Esophagus muscularis mucosa (tissue), 3 donors: ENCODE results near the gene SH3BP5.

ENCODE experiments used
- CTCF ChIP-seq, 3 experiments: fragments of 200-600 bp in 2 of 3; fragments of 450-650 bp in 1 of 3; sonication (generic) in 2 of 3; IDR thresholded peaks; one replicate each; pipeline ENCODE4 v1.5.1; 2017 to 2019; ENCODE audit warnings: antibody characterized with exemption in 3 of 3, mild to moderate bottlenecking in 2 of 3, moderate library complexity in 1 of 3
- POLR2A ChIP-seq: fragments of 450-650 bp; IDR thresholded peaks from one replicate; pipeline ENCODE4 v1.6.1; 2017; ENCODE audit warnings: antibody characterized with exemption, moderate library complexity, mild to moderate bottlenecking, low read depth

DNA sequence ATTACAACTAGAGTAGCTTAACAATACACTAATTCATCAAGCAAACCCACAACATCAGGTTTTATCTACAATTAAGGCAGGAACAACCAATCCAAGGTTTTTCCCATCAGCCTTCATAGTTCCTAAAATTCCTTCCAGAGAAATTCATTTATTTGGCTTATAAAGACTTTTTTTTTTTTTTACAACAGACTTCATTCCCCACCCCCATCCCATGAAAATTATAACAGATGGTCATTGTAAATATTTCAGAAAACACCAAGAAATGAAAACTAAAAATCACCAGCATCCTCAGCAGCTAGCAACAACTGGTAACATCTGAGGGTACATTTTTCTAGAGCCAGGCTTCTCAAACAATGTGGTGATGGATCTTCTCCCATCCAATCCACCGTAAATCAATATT is 11.0 kb downstream of the SH3BP5 start:
- TF ChIP-seq CTCF (IDR thresholded peaks at IDR 0.05) (no peak), POLR2A (no peak)
